Osteocyte (in vitro differentiated cells): ENCODE data around the gene MGST3. TPM values are rescaled to one million over a fixed set of nuclear protein-coding genes. Genes with fewer than 3 reads are reported as not detected.
A peak's percentile ranks its signal among the peaks of the same experiment; 100 is the strongest.

Experiments
- DNase-seq: peaks from one replicate; pipeline ENCODE4 v3.0.0; 2021; ENCODE audit warnings: mixed read lengths; ENCODE audit not compliant: unreplicated experiment; ENCODE audit errors: extremely low spot score
- H3K27ac Mint-ChIP-seq: one replicate; pipeline ENCODE4 v1.8.0; 2021; ENCODE audit warnings: mild to moderate bottlenecking, mixed read lengths; ENCODE audit not compliant: unreplicated experiment
- H3K27me3 Mint-ChIP-seq: one replicate; pipeline ENCODE4 v1.8.0; 2021; ENCODE audit warnings: mixed read lengths; ENCODE audit not compliant: unreplicated experiment
- H3K36me3 Mint-ChIP-seq: one replicate; pipeline ENCODE4 v1.8.0; 2021; ENCODE audit warnings: mixed read lengths; ENCODE audit not compliant: unreplicated experiment
- H3K4me1 Mint-ChIP-seq: one replicate; pipeline ENCODE4 v1.8.0; 2021; ENCODE audit warnings: mixed read lengths; ENCODE audit not compliant: unreplicated experiment
- H3K4me3 Mint-ChIP-seq: one replicate; pipeline ENCODE4 v1.8.0; 2021; ENCODE audit warnings: mild to moderate bottlenecking, moderate library complexity, mixed read lengths; ENCODE audit not compliant: unreplicated experiment
- H3K9me3 Mint-ChIP-seq: one replicate; pipeline ENCODE4 v1.8.0; 2021; ENCODE audit warnings: mixed read lengths; ENCODE audit not compliant: unreplicated experiment
- CTCF ChIP-seq: fragments of 200-600 bp; sonication (generic); IDR thresholded peaks from 2 replicates; pipeline ENCODE4 v1.5.0; 2021; ENCODE audit warnings: antibody characterized with exemption, mild to moderate bottlenecking, moderate library complexity
- total RNA-seq: library from RNA; stranded (reverse); gene quantifications from 2 replicates; pipeline ENCODE4 v1.2.1, GENCODE V29; 2021

MGST3 gene
- total RNA-seq, 1 donor from 2014 or later = 130 TPM

GRCh38 chr1:165629151-165629550 is 1.9 kb upstream of the MGST3 start:
- no peaks in the 10 kb centered on the region for H3K36me3 Mint-ChIP-seq
- no peak overlapping the region for H3K4me3 Mint-ChIP-seq
- H3K9me3 Mint-ChIP-seq = no peaks in the 10 kb centered on the region
- no peak for TF ChIP-seq CTCF
- H3K4me1 Mint-ChIP-seq = peaks cover 9% of the 10 kb centered on the region
- DNase-seq = no peak
- no peak overlapping the region for H3K27ac Mint-ChIP-seq
- H3K27me3 Mint-ChIP-seq = peaks cover 27% of the 10 kb centered on the region

GRCh38 chr1:165629848-165630628 is 996 bp upstream of the MGST3 start:
- TF ChIP-seq CTCF = no peak
- Mint-ChIP-seq H3K4me3 (no peak overlapping the region), H3K27ac (no peak overlapping the region), H3K36me3 (no peaks in the 10 kb centered on the region), H3K9me3 (no peaks in the 10 kb centered on the region), H3K27me3 (peaks cover 21% of the 10 kb centered on the region), H3K4me1 (peaks cover 15% of the 10 kb centered on the region)
- DNase-seq = no peak

GRCh38 chr1:165631342-165632151 is 513 bp downstream of the MGST3 start:
- peaks cover 20% of the 10 kb centered on the region for H3K27me3 Mint-ChIP-seq
- H3K4me3 Mint-ChIP-seq = no peak overlapping the region
- no peak for DNase-seq
- H3K36me3 Mint-ChIP-seq = peaks cover 3% of the 10 kb centered on the region
- no peak overlapping the region for H3K27ac Mint-ChIP-seq
- TF ChIP-seq CTCF = peak; percentile 12
- H3K4me1 Mint-ChIP-seq = peaks cover 23% of the 10 kb centered on the region
- no peaks in the 10 kb centered on the region for H3K9me3 Mint-ChIP-seq

- H3K27me3 Mint-ChIP-seq = peaks cover 15% of the 10 kb centered on the region
- H3K36me3 Mint-ChIP-seq = peaks cover 7% of the 10 kb centered on the region
- no peak for TF ChIP-seq CTCF
- H3K4me1 Mint-ChIP-seq = peaks cover 28% of the 10 kb centered on the region
- H3K4me3 Mint-ChIP-seq = no peak overlapping the region
- DNase-seq = no peak
- H3K9me3 Mint-ChIP-seq = no peaks in the 10 kb centered on the region
- no peak overlapping the region for H3K27ac Mint-ChIP-seq
Observed at GRCh38 chr1:165632152-165632469, 1.1 kb downstream of the MGST3 start.

GRCh38 chr1:165632491-165632890 is 1.5 kb downstream of the MGST3 start:
- peaks cover 15% of the 10 kb centered on the region for H3K27me3 Mint-ChIP-seq
- TF ChIP-seq CTCF = no peak
- H3K9me3 Mint-ChIP-seq = no peaks in the 10 kb centered on the region
- DNase-seq = no peak
- H3K36me3 Mint-ChIP-seq = peaks cover 7% of the 10 kb centered on the region
- peaks cover 32% of the 10 kb centered on the region for H3K4me1 Mint-ChIP-seq
- H3K27ac Mint-ChIP-seq = no peak overlapping the region
- H3K4me3 Mint-ChIP-seq = no peak overlapping the region
